GM19025 (cell line): ENCODE results near the gene TMEM106C.
A peak's percentile ranks its signal among the peaks of the same experiment; 100 is the strongest.

Experiments used
- ATAC-seq: cut with Tn5 transposase; IDR thresholded peaks from one replicate; pipeline ENCODE4 v1.9.1; 2021; ENCODE audit warnings: mild to moderate bottlenecking, low read depth, moderate library complexity; ENCODE audit not compliant: unreplicated experiment

Gene TMEM106C

GRCh38 chr12:47978598-47978873 is 15.1 kb downstream of the TMEM106C start:
- ATAC-seq = no peak

GRCh38 chr12:47979166-47979565 is 15.8 kb downstream of the TMEM106C start:
- no peak for ATAC-seq

DNA sequence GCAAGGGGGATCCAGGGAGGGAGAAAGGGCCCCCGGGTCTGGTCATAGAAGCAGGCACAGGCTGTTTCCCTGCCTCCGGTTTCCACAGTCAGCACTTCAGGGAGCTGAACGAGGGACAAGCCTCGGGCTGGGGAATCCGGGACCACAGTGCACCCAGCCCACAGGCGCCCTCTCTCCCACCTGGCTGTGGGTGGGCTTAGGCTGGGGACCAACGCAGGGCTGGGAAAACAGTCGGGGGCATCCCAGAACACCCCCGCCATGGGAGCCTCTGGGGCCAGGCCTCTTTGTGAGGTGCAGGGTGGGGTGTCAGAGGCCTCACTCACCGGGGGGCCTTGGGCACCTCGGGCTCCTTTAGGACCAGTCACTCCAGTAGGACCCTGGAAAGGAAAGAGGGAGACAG is 16.3 kb downstream of the TMEM106C start:
- no peak for ATAC-seq

DNA sequence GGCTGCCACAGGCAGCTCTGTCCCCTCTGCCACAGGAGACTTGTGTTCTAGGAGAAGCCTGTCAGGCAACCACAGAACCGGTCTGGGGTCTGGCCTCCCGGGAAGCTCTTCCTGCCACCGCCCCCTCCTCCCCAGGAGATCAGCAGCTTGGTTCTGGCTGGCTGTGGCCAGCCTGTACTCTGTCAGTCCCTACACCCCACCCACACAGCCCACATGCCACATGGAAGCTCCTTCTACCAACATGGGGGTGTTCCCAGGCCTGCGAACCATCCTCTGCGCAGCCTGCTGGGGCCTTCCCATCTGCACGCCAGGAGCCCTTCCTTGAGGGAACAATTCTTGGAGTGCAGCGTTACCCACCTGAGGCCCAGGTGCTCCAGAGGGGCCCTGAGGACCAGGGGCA is 16.8 kb downstream of the TMEM106C start:
- no peak for ATAC-seq

DNA sequence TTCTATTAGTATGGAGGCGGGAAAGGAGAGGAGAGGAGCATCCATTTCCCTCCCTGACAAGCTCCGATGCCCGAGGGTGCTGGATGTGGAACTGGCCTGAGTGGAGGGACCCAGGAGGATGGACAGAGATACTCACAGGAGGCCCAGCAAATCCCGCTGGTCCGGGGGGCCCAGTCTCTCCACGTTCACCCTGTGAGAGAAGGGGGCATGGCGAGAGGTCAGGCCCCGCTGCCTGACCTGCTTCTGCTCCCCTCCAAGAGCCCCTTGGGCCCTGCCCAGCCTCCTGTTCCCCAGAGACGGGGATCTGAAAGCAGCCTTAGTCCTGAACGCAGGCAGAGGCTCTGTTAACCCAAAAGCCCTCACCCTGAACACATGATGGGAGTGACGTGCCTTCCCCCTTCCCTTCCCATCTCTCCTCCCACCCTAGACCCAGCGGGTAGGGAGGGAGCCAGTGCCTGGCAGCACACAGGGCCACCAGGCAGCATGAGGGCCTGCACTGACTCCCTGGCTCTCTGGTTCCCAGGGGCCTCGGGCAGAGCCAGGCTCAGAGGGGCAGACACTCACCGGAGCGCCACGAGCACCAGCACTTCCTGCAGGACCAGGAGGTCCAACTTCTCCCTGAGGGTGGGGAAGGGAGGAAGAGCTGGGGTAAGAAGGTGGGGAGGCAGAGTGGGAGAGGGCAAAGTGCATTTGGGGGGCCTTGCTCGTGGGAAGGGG is 17.5 kb downstream of the TMEM106C start:
- no peak for ATAC-seq

DNA sequence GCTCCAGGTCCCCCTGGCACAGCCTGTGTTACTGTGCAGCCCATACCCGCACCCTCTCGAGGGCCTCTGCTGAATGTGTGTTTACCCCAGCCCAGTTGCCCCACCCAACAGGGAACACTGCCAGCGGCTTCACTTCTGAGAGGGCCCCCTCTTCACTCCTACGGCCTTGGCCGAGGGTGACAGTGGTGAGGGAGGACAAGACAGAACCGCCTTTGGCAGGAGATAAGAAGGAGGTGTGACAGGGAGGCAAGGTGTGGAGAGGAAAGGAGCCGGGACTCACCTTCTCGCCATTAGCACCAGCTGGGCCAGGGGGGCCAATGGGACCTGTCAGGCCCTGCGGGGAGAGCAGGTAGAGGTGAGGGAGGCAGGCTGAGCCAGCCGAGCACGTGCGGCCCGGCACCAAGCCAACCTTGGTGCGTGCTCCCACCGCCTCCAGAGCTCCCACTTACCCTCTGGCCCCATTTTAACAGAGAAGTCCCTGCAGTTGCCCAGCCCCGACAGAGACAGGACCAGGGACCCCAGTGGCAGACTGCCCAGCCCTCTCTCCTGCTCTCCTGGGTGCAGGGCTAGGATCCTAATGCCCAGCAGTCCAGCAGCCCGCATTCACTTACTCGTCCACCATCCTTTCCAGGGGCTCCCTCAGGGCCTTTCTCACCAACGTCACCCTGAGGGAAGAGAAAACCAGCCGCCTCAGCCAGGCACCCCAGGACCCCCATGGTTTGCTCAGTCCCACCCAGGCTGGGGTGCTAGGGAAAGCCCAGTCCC is 18.3 kb downstream of the TMEM106C start:
- ATAC-seq = no peak

- ATAC-seq = no peak
Measured at GRCh38 chr12:47982311-47982710, 18.9 kb downstream of the TMEM106C start.

GRCh38 chr12:47982770-47983169 is 19.4 kb downstream of the TMEM106C start:
- no peak for ATAC-seq

DNA sequence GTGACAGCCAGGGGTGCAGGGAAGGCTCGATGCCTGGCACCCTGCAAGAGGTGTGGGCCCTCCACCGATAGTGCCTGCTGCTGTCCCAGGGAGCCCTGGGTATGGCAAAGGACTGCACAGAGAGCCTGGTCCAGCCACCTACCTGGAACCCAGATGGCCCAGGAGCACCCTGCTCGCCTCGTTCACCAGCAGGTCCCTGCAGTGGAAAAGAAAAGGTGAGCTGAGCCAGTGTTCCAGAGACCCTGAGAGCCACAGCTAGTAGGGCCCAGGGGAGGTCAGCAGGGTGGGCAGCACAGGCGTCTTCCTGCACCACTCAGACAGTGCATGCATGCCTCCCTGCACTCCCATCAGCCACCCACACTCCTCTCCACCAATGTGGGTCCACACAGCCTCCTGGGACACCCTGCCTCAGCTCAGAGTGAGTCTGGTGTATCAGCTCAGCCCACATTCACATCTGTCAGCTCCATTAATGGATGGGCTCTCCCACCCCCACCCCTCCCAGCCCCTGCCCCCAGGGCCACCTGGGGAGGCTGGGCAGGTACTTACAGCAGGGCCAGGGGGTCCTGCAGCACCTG is 20.2 kb downstream of the TMEM106C start:
- no peak for ATAC-seq

GRCh38 chr12:47984331-47984801 is 21.0 kb downstream of the TMEM106C start:
- ATAC-seq = no peak

DNA sequence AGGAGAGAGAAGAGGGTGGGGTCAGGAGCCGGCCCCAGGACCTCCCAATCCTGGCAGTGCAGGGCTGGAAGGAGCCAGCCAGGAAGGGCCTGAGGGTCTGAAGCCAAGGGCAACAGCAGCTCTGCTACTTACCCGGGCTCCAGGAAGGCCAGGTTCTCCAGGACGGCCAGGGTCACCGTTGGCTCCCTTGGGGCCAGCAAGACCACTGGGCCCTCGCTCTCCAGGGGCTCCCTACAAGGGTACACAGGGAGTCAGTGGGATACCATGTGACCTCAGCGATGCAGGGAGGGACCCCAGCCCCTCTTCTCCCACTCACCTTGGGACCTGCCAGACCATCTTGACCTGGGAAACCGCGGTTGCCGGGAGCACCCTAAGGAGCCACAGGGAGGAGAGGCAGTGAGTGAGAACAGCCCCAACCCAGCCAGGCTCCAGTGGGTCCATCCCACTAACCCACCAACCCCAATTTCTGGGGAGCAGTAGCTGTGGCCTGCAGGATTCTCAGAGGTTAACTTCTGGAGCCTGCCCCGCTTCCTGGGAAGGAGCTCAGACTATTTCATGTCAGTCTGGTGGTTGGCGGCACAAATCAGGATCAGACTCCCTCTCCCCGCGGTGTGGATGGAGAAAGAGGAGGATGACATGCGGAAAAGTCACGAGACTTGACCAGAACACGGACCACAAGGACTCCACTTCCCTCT is 22.3 kb downstream of the TMEM106C start:
- no peak for ATAC-seq

- no peak for ATAC-seq
Measured at GRCh38 chr12:47986291-47986660, 22.9 kb downstream of the TMEM106C start.

GRCh38 chr12:47986832-47987231 is 23.4 kb downstream of the TMEM106C start:
- ATAC-seq = no peak

GRCh38 chr12:47987411-47988072 is 24.1 kb downstream of the TMEM106C start:
- ATAC-seq = no peak

DNA sequence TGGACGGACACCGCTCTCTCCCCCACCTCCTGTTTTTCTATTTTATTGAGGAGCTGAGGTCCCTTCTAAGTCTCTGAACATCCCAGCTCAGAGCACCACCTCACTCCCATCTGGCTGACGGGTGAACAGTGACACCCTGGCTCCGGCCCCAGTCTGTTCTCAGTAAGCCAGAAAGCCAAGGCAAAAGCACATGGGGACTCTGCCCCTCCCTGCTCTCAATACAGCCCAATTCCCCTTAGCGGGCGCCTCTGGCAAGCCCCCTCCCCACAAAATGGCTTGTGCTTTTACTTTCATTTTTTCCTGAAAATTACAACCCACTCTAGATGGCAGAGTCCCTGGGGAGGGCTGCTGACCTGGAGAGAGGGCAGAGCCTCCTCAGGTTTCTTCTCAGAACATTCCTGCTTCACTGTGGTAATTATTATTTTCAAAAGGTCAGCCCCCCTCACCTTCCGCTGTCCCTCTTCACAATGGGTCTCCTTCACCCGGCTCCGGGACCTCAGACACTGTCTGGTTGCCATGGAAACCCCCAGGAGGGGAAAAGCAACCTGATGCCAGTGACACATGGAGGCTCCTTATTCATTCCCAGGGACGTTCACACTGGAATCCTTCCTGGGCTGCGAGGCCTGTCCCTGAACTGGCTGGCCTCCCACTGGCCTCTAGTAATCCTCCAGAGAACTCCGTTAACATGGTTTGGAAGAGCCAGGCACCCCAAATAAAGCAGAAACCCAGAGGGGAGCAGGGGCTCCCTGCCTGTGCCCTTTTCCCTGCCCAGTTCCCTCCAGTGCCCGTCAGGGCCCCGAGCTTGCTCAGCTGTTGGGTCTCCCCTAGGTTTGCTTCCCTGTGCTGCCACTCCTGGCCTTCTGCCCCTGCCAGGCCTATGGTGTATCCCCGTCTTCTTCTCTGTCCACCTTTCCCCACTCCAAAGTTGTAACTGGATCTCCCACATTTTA is 25.0 kb downstream of the TMEM106C start:
- ATAC-seq = no peak

GRCh38 chr12:47989023-47989417 is 25.6 kb downstream of the TMEM106C start:
- no peak for ATAC-seq

- no peak for ATAC-seq
Measured at GRCh38 chr12:47989666-47990065, 26.3 kb downstream of the TMEM106C start.

GRCh38 chr12:47990351-47991105 is 27.1 kb downstream of the TMEM106C start:
- ATAC-seq = peak; percentile 94
